ENCODE measurements around the gene IGSF9.

DNA sequence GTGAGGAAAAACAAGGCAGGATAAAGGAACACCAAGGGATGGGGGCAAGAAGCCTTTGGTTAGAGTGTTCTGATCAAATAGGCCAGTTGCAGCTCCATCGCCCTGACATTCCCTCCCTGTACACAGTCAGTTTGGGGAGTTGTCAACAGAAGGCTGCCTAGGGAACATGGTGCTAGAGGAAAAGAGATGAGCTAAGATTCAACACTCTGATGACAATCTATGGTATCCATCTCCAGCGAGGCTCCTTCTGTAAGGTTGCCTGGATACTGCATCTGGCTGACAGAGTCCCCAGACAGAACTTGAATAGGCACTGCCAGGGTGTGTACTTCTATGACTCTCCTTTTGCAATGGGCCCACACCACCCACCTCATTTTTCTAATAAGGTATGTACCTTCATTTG is 19.9 kb upstream of the IGSF9 start:
- TF ChIP-seq, protein P1, sequence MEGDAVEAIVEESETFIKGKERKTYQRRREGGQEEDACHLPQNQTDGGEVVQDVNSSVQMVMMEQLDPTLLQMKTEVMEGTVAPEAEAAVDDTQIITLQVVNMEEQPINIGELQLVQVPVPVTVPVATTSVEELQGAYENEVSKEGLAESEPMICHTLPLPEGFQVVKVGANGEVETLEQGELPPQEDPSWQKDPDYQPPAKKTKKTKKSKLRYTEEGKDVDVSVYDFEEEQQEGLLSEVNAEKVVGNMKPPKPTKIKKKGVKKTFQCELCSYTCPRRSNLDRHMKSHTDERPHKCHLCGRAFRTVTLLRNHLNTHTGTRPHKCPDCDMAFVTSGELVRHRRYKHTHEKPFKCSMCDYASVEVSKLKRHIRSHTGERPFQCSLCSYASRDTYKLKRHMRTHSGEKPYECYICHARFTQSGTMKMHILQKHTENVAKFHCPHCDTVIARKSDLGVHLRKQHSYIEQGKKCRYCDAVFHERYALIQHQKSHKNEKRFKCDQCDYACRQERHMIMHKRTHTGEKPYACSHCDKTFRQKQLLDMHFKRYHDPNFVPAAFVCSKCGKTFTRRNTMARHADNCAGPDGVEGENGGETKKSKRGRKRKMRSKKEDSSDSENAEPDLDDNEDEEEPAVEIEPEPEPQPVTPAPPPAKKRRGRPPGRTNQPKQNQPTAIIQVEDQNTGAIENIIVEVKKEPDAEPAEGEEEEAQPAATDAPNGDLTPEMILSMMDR (conservative IDR thresholded peaks at IDR 0.05 in 1 of 2, IDR thresholded peaks at IDR 0.05 in 1 of 2; ENCODE audit: extremely low read depth in 1 of 2, insufficient read depth in 1 of 2, low read depth in 1 of 2, low read length in 2 of 2): no peak
- TF ChIP-seq EZH2 (IDR thresholded peaks at IDR 0.05; ENCODE audit: borderline replicate concordance, low read length): no peak

Data from mammary epithelial cell (primary cell).